B cell (primary cell): ENCODE data around the gene NELL1. TPM values are rescaled to one million over a fixed set of nuclear protein-coding genes. Genes with fewer than 3 reads are reported as not detected.

Source experiments
- ATAC-seq: fragments of 200-7000 bp; cut with Tn5 transposase; one replicate; pipeline ENCODE4 v1.10.0; 2021; ENCODE audit warnings: low read depth, mild to moderate bottlenecking, moderate number of reproducible peaks, moderate library complexity
- CTCF ChIA-PET: fragments of 350-600 bp; sonication (Branson Sonifier 250); formaldehyde crosslinking; loops from one replicate; lab custom pipeline; 2021; ENCODE audit warnings: antibody characterized with exemption, inconsistent platforms; lab: Charles Lee
- POLR2A ChIA-PET: fragments of 350-600 bp; sonication (Branson Sonifier 250); formaldehyde crosslinking; loops from one replicate; lab custom pipeline; 2021; ENCODE audit warnings: antibody characterized with exemption; lab: Charles Lee
- DNase-seq: peaks from one replicate; pipeline ENCODE4 v3.0.0; 2013
- H2AFZ ChIP-seq: 2 replicates; pipeline ENCODE4 v1.6.1; 2012; ENCODE audit warnings: mild to moderate bottlenecking, low read depth, low read length; ENCODE audit not compliant: insufficient read depth, poor library complexity, severe bottlenecking
- H3K27ac ChIP-seq, 2 donors: 1 replicate in 1 of 2; 2 replicates in 1 of 2; pipeline ENCODE4 v1.5.1; 2012 to 2013; ENCODE audit warnings: low read length in 2 of 2, mild to moderate bottlenecking in 2 of 2, moderate library complexity in 1 of 2
- H3K27me3 ChIP-seq, 4 experiments: fragments of 200-600 bp in 1 of 4; sonication (generic) in 1 of 4; replicated peaks in 1 of 4; 1 replicate in 2 of 4; 2 replicates in 2 of 4; pipeline versions ENCODE4 v1.6.1 to v1.7.0; 2013 to 2016; ENCODE audit warnings: low read length in 3 of 4, mild to moderate bottlenecking in 2 of 4, mixed read lengths in 1 of 4, moderate library complexity in 1 of 4; ENCODE audit not compliant: insufficient read depth in 4 of 4, control insufficient read depth in 3 of 4; ENCODE audit errors: control extremely low read depth in 1 of 4
- H3K36me3 ChIP-seq, 2 experiments: replicated peaks in 1 of 2; 1 replicate in 1 of 2; 2 replicates in 1 of 2; pipeline versions ENCODE4 v1.6.1 to v1.7.1; 2013; ENCODE audit warnings: low read length in 1 of 2; ENCODE audit not compliant: insufficient read depth in 2 of 2, control insufficient read depth in 1 of 2; ENCODE audit errors: control extremely low read depth in 1 of 2, extremely low read depth in 1 of 2
- H3K4me1 ChIP-seq, 2 donors: fragments of 200-600 bp in 1 of 2; sonication (generic) in 1 of 2; 1 replicate in 1 of 2; 2 replicates in 1 of 2; pipeline versions ENCODE4 v1.5.1 to v1.6.1; 2013 to 2017; ENCODE audit warnings: low read length in 2 of 2; ENCODE audit not compliant: control insufficient read depth in 2 of 2, insufficient read depth in 2 of 2
- H3K4me2 ChIP-seq: replicated peaks from 2 replicates; pipeline ENCODE3; 2012; ENCODE audit warnings: mild to moderate bottlenecking, low read depth, low read length; ENCODE audit not compliant: poor library complexity, severe bottlenecking
- H3K4me3 ChIP-seq, 5 experiments: fragments of 200-600 bp in 1 of 5; sonication (generic) in 1 of 5; 1 replicate in 3 of 5; 2 replicates in 2 of 5; pipeline versions ENCODE4 v1.5.1 to v1.7.0; 2011 to 2016; ENCODE audit warnings: low read length in 4 of 5, mild to moderate bottlenecking in 4 of 5, low read depth in 2 of 5, control low read depth in 1 of 5, moderate library complexity in 1 of 5; ENCODE audit not compliant: insufficient read depth in 1 of 5; ENCODE audit errors: control extremely low read depth in 1 of 5, extremely low read depth in 1 of 5
- H3K79me2 ChIP-seq: fragments of 200-600 bp; sonication (generic); one replicate; pipeline ENCODE4 v1.6.0; 2016; ENCODE audit warnings: low read length; ENCODE audit not compliant: control insufficient read depth, insufficient read depth
- H3K9ac ChIP-seq: fragments of 200-600 bp; sonication (generic); 2 replicates; pipeline ENCODE4 v1.6.1; 2017; ENCODE audit warnings: mild to moderate bottlenecking, low read length, moderate library complexity
- H3K9me3 ChIP-seq, 3 donors: one replicate each; pipeline versions ENCODE4 v1.6.1 to v1.7.1; 2013; ENCODE audit warnings: low read length in 2 of 3; ENCODE audit not compliant: control insufficient read depth in 2 of 3, insufficient read depth in 1 of 3; ENCODE audit errors: control extremely low read depth in 1 of 3
- H4K20me1 ChIP-seq: 2 replicates; pipeline ENCODE4 v1.6.0; 2012; ENCODE audit warnings: mild to moderate bottlenecking, low read length; ENCODE audit not compliant: insufficient read depth, control insufficient read depth, poor library complexity, severe bottlenecking
- H3K27ac Mint-ChIP-seq: one replicate; pipeline ENCODE4 v1.8.0; 2021; ENCODE audit warnings: mixed read lengths
- H3K27me3 Mint-ChIP-seq: one replicate; pipeline ENCODE4 v1.8.0; 2021; ENCODE audit warnings: mixed read lengths
- H3K4me1 Mint-ChIP-seq: one replicate; pipeline ENCODE4 v1.8.0; 2021; ENCODE audit warnings: mixed read lengths
- H3K4me3 Mint-ChIP-seq: one replicate; pipeline ENCODE4 v1.8.0; 2021; ENCODE audit warnings: mixed read lengths
- H3K9me3 Mint-ChIP-seq: one replicate; pipeline ENCODE4 v1.8.0; 2022; ENCODE audit warnings: mixed read lengths; ENCODE audit not compliant: insufficient read depth
- CTCF ChIP-seq: fragments of 200-600 bp; IDR thresholded peaks from one replicate; pipeline ENCODE4 v1.8.0; 2022; ENCODE audit warnings: antibody characterized with exemption, mild to moderate bottlenecking
- EZH2 ChIP-seq: IDR thresholded peaks from 2 replicates; pipeline ENCODE4 v1.6.1; 2012; ENCODE audit warnings: borderline replicate concordance, low read depth, mild to moderate bottlenecking, moderate library complexity, low read length; ENCODE audit not compliant: insufficient read depth, poor library complexity, severe bottlenecking
- WGBS: methylation state at CpG from one replicate; pipeline ENCODE4 v1.1.5; 2013; ENCODE audit warnings: missing lambda C conversion rate; ENCODE audit not compliant: insufficient coverage; 5-methylcytosine and 5-hydroxymethylcytosine counted together
- intact Hi-C: fragments of 100-400 bp; cut with micrococcal nuclease; formaldehyde crosslinking; loops from one replicate; pipeline ENCODE4 v1.10.0; 2022
- polyA plus RNA-seq: library from polyadenylated mRNA; depleted of rRNA; stranded (reverse); fragments of >200 nt; gene quantifications from 2 replicates; pipeline ENCODE4 v1.2.3, GENCODE V29; 2012
- total RNA-seq, 2 donors: library from RNA; stranded (reverse); fragments of 120-200 nt in 1 of 2; gene quantifications; 1 replicate in 1 of 2; 2 replicates in 1 of 2; pipeline versions ENCODE4 v1.2.3 to v1.2.4, GENCODE V29; 2013 to 2022

The NELL1 gene
- total and polyA plus RNA-seq, 2 donors (not counting 1 experiment from before 2014, with no cell fraction given), result not detected

GRCh38 chr11:21053466-21053865 lies 384.1 kb downstream of the NELL1 start:
- Histone ChIP-seq H3K36me3 (no peaks in the 10 kb centered on the region), H3K27me3 (no peaks in the 10 kb centered on the region), H3K79me2 (no peaks in the 10 kb centered on the region), H4K20me1 (no peaks in the 10 kb centered on the region), H3K4me2 (no peak overlapping the region), H3K4me1 (no peaks in the 10 kb centered on the region), H3K9ac (no peak overlapping the region), H3K4me3 (no peak overlapping the region), H2AFZ (no peak overlapping the region), H3K27ac (no peak overlapping the region), H3K9me3 (no peaks in the 10 kb centered on the region)
- Mint-ChIP-seq H3K4me3 (no peak overlapping the region), H3K27ac (no peak overlapping the region), H3K27me3 (no peaks in the 10 kb centered on the region), H3K4me1 (no peaks in the 10 kb centered on the region), H3K9me3 (no peaks in the 10 kb centered on the region)
- POLR2A ChIA-PET, result no interaction called here
- no peak for TF ChIP-seq CTCF
- TF ChIP-seq EZH2, result no peak
- no CpG with 5 or more reads among the region's 1 CpG for WGBS
- intact Hi-C loops, result no loop called here
- CTCF ChIA-PET, result no interaction called here
- DNase-seq, result no peak
- ATAC-seq, result no peak

GRCh38 chr11:21056644-21057043 lies 387.3 kb downstream of the NELL1 start:
- intact Hi-C loops, result no loop called here
- Histone ChIP-seq H3K27ac (no peak overlapping the region), H2AFZ (no peak overlapping the region), H3K9me3 (no peaks in the 10 kb centered on the region), H3K4me3 (no peak overlapping the region), H3K79me2 (no peaks in the 10 kb centered on the region), H3K4me1 (no peaks in the 10 kb centered on the region), H3K9ac (no peak overlapping the region), H4K20me1 (no peaks in the 10 kb centered on the region), H3K4me2 (no peak overlapping the region), H3K27me3 (no peaks in the 10 kb centered on the region), H3K36me3 (no peaks in the 10 kb centered on the region)
- H3K4me3 Mint-ChIP-seq, result no peak overlapping the region
- ATAC-seq (no peak), DNase-seq (no peak)
- no peaks in the 10 kb centered on the region for H3K4me1 Mint-ChIP-seq
- POLR2A ChIA-PET, result no interaction called here
- no peaks in the 10 kb centered on the region for H3K27me3 Mint-ChIP-seq
- CTCF ChIA-PET, result no interaction called here
- no peak overlapping the region for H3K27ac Mint-ChIP-seq
- TF ChIP-seq CTCF (no peak), EZH2 (no peak)
- H3K9me3 Mint-ChIP-seq, result no peaks in the 10 kb centered on the region
